Stimulated activated CD4-positive, alpha-beta T cell treated with anti-CD3 and anti-CD28 coated beads, Interleukin-15, amount 100 ng/mL, for 1 hour (primary cell): ENCODE data around the gene IGFL4.
"Not testable (repeated sequence)": the region's sequence is repeated elsewhere in the genome, so short reads cannot be mapped to it uniquely, and the experiment has no call there.

Experiments used
- DNase-seq, 2 donors: peaks; one replicate each; pipeline ENCODE4 v3.0.0-alpha.2; 2020; ENCODE audit warnings: low read depth in 1 of 2, low spot score in 1 of 2

The IGFL4 gene

DNA sequence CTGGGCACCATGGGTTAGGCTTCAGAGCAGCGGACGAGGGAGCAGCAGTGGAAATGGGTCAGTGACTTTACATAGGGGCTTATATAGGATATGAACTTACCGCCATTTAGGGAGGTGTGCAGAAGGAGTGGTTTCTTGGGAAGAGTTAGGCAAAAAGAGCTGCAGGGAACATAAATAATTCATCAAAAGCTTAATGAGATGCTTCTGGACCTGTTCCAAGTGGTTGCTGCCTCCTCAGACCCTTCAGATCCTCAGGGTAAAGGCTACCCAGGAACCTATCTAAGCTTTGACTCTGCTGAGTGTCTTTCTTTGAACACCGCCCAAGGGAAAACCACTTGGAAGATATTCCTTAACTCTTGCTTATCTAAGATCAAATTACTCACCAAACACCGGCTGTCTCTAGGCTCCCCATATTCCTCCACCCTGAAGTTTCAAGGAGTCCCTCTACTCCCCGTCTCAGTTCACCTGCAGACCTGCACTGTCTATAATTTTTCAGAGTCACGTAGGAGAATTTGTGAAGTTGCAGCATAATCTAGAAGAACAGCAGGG lies at the start of gene IGFL4:
TSS of gene IGFL4 (minus strand) at position 51 of the 549 bp plus-strand sequence. CDS start at position 11, 40 bp downstream.
- DNase-seq: no peak

GRCh38 chr19:46090444-46090843 lies 49.6 kb upstream of the IGFL4 start:
- no peak for DNase-seq

DNA sequence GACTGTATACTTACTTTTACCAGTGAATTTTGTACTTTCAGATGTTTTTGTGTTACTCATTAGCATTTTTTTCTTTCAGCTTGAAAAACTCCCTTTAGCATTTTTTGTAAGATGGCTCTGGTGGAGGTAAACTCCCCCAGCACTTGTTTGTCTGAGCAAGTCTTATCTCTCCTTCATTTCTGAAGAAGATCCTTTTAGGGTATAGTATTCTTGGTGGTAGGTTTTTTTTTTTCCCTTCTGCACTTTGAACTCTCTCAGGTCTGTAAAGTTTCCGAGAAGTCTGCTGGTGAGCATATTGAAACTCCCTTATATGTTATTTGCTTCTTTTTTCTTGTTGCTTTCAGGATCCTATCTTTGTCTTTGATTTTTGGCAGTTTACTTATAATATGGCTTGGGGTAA lies 48.6 kb upstream of the IGFL4 start:
- no peak for DNase-seq

- no peak for DNase-seq
These were observed 47.3 kb upstream of the IGFL4 start for GRCh38 chr19:46088101-46088500.

- no peak for DNase-seq
These were observed 45.1 kb upstream of the IGFL4 start for GRCh38 chr19:46085888-46086287.

GRCh38 chr19:46082728-46083050 lies 41.9 kb upstream of the IGFL4 start:
- DNase-seq: no peak

- no peak for DNase-seq
These were observed 41.3 kb upstream of the IGFL4 start for GRCh38 chr19:46081928-46082727.

- no peak for DNase-seq
These were observed 39.8 kb upstream of the IGFL4 start for GRCh38 chr19:46080561-46080960.

DNA sequence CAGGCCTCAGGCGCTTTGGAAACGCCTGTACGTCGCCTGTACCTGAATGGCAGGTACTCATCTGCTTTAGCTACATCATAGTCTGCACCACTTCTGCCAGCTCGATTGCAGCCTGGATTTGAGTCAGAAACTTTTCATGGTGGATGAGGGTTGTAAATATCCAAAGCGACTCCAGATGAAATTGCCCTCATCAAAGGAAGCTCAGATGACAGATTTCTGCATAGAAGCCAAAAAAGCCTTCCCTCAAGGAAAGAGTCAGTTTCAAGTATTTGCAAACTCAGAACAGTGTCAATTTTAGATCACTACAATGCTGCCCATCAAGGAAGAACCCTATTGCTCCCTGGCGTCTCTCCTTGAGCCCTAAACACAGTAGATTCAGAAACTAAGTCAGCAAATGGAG lies 38.8 kb upstream of the IGFL4 start:
- DNase-seq: no peak

- DNase-seq: not testable (repeated sequence)
These were observed 38.0 kb upstream of the IGFL4 start for GRCh38 chr19:46078573-46079332.

DNA sequence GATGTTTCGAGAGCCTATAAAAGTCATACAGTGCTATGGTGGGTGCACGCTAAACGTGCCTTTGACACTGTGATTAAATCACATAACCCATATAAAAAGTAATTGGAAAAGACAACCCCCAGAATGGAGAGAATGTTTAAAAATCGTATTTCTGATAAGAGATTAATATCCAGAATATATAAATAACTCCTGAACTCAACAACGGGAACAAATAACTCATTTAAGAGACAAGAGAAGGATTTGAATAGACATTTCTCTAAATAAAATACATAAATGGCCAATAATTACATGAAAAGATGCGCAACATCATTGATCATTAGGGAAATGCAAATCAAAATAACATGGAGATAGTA lies 37.0 kb upstream of the IGFL4 start:
- no peak for DNase-seq

DNA sequence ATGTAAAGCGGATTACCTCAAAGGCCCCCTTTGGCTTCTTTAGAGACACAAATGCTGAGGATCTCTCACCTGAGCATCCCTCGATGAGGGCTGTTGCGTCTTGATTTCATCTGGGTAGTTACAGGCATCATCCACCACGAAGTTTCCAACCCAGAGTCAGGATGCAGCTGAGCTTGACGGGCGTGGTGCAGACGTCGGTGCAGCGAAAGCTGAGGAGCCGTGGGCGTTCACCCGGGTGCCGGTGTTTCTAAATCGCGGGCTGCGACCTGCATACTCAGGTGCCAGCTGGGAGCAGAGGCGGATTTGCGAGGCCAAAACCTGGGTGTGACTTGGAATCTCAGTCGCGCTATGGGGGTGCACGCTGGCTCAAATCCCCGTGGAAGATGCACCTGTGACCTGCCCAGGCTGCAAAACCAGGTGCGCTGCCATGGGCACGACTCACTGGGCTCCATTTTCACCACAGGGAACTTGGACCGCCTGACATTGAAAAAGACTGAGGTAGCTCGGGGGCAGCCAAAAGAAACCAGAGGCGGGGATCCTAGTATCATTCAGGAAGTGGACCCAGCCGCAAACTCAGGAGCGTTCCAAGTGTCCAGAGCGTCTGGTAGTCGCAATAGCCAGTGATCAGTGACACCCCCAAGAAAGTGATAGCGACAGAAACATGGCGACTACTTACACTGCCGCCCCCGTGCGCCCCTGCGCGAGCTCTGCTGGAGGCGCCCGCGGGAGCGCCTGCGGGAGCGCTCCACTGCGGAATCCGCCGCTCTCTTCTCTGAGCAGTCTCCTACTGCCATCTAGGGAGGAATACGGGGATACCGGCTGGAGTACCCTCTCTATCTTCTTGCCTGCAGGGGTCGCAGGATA lies 36.4 kb upstream of the IGFL4 start:
- DNase-seq: no peak

DNA sequence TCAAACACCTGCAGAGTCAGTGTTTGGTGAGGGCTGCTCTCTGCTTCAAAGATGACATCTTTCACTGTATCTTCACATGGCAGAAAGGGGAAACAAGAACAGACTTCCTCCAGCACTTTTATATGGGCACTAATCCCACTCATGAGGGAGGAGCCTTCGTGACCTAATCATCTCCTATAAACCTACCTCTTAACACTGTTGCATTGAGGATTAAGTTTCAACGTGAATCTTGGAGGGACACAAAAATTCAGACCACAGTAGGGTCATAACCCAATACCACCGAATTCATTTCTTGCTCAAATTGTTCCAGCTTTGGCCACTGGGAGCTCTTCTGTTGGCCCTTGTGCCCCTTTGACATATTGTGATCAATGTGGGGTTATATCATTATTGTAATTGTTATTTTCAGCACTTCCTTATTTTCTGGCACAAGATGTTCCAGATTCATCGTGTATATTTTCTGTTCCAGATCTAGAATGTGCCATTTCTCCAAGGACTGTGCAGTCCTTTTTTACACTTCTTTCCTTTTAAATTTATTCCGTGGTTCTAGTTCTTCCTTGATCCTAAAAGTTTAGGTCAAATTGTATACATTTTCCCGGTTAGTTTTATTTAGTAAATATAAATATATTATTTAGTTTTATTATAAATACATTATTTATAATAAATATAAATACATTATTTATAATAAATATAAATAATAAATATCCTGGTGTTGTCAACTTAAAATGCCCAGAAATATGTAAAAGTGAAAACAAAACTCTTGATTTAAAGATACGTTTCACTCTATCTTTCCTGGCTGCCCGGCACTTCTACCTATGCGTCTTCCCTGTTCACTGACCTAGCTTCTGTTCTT lies 35.5 kb upstream of the IGFL4 start:
- DNase-seq: no peak

- no peak for DNase-seq
These were observed 32.6 kb upstream of the IGFL4 start for GRCh38 chr19:46073268-46073922.

DNA sequence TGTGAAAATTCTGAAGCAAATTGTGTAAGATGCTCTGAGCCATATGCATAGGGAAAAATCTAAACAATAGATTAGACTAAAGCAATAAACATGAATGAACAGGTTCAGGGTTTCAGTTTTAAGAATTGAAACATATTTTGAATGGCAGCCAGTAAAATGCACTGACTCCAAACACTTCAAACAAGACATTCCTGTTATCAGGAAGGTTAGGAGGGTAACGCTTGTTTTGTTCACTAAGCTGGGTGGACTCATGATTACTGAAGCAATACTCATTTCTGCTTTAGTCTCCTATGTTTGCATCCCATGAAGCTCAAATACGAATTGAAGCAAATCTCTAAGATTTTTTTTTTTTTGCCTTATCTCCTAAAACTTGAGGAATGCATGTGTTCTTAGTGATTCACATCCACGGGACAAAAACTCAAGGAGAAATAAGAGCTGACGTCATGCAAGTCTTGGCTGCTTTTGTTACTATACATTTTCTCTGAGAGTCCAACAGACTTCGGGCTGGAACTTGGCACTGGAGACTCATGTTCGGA lies 29.1 kb upstream of the IGFL4 start:
- DNase-seq: no peak

DNA sequence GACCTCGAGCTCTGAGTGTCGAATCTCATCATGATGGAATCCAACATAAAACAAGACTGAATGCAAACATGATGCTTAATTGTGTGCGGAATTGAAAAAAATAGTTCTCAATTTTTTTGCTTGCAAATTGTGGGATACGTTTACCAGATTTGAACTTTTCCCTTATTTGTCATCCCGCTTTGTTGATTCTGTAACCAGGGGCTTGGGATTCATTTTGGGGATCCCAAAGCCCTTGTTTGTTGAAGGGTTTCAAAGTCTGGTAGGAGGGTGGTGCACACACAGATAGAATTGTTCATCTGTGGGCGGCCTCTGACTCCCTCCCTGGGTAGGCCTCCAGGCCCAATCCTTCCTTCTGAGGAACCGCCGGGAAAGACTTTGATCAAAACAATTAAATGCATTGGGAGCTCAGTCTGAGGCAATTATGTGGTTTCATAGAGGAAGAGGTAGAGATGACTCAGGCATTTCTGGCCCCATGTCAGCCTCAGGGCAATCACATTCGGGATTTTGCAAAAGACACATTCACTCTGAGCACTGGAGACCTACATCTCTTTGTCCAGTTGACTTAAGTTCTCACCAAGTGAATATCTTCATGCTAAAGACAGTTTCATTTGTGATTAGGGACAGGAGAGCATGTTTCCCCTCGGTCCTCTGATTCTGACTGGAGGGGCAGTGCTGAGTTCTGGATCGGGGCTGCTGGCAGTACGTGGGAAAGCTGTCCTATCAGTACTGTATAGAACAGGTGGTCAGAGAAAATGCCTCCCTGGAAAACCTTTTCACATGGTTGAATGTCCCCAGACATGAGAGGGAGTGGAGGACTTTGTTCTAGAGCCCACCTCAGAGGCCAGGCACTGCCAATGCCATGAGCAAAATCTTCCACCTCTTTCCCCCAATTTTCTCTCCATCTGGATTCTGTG lies 27.8 kb upstream of the IGFL4 start:
- DNase-seq: no peak

GRCh38 chr19:46067691-46068090 lies 26.9 kb upstream of the IGFL4 start:
- no peak for DNase-seq

- no peak for DNase-seq
These were observed 25.7 kb upstream of the IGFL4 start for GRCh38 chr19:46066471-46066870.
